GM21447 (cell line): ENCODE measurements around the gene DDIT4.
"Not testable (repeated sequence)": the region's sequence is repeated elsewhere in the genome, so short reads cannot be mapped to it uniquely, and the experiment has no call there.

Experiments used
- ATAC-seq: cut with Tn5 transposase; IDR thresholded peaks from one replicate; pipeline ENCODE4 v1.9.1; 2021; ENCODE audit not compliant: unreplicated experiment

DDIT4 gene, protein sequence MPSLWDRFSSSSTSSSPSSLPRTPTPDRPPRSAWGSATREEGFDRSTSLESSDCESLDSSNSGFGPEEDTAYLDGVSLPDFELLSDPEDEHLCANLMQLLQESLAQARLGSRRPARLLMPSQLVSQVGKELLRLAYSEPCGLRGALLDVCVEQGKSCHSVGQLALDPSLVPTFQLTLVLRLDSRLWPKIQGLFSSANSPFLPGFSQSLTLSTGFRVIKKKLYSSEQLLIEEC

DNA sequence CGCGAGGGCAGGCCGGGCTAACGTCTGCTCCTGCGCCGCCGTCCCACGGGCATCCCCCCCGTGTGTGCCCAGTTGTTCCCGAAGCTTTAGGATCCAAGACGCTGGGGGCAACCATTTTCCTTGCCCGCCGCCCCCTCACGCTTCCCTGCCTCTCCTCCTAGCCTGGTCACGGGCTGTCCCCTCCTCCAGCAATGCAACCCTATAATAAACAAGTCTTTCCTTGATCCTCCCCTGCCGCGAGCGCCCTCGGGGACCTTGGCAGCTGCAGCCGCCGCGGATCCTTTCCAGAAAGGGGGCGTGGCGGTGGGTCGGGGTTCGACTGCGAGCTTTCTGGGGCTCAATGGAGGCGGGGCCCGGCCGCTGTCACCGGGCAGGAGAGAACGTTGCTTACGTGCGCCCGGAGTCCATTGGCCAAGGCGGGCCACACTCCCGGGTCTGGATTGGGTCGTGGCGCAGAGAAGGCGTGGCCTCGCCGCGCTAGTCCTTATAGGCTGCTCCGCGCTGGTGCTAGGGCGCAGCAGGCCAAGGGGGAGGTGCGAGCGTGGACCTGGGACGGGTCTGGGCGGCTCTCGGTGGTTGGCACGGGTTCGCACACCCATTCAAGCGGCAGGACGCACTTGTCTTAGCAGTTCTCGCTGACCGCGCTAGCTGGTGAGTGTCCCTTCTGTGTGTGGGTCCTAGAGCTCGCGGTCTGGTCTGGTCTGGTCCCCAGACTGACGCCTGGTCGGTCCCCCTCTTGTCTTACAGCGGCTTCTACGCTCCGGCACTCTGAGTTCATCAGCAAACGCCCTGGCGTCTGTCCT, at the start of gene DDIT4:
Gene DDIT4 (plus strand): TSS at position 515 of the 803 bp plus-strand sequence. CDS start 293 bp downstream, outside the sequence.
- peak; percentile 65 for ATAC-seq

DNA sequence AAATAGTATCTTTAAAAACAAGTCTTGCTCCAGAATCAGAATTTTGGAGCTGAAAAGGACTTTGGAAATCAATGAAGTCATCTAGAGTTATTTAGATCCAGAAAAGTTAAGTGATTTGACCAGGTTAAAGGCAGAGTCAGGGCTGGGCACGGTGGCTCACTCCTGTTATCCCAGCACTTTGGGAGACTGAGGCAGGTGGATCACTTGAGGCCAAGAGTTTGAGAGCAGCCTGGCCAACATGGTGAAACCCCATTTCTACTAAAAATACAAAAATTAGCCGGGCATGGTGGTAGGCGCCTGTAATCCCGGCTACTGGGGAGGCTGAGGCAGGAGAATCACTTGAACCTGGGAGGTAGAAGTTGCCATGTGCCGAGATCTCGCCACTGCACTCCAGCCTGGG, 49.5 kb upstream of the DDIT4 start:
- not testable (repeated sequence) for ATAC-seq

DNA sequence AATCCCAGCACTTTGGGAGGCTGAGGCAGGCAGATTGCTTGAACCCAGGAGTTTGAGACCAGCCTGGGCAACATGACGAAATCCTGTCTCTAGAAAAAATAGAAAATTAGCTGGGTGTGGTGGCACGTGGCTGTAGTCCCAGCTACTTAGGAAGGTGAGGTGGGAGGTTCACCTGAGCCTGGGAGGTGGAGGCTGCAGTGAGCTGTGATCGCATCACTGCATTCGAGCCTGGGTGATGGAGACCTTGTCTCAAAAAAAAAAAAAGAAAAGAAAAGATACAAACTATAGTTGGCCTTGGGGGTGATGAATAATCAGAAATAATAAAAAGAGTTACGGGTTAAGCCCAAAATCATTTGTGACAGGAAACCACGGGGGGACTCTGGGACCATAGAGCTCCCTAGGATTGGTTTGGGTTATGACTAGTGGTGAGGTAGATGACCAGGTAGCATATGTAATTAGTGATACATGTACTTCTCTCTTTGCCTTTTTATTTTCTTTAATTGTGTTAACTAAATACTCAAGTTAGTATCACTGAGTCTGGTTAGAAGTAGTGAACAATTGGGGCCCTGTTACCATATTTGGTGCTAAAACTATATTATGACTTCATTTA, 47.2 kb upstream of the DDIT4 start:
- no peak for ATAC-seq

DNA sequence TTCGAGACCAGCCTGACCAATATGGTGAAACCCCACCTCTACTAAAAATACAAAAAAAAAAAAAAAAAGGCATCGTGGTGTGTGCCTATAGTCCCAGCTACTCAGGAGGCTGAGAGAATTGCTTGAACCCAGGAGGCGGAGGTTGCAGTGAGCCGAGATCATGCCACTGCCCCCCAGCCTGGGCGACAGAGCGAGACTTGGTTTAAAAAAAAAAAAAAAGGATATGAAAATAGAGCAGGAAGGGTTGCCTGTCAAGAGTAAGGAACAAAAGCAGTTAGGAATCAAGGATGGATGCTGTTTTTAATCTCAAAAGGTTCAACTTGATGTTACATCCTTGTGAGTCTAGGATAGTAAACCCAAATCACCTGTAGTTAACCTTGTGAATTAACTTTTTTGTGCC, 45.9 kb upstream of the DDIT4 start:
- ATAC-seq = no peak

DNA sequence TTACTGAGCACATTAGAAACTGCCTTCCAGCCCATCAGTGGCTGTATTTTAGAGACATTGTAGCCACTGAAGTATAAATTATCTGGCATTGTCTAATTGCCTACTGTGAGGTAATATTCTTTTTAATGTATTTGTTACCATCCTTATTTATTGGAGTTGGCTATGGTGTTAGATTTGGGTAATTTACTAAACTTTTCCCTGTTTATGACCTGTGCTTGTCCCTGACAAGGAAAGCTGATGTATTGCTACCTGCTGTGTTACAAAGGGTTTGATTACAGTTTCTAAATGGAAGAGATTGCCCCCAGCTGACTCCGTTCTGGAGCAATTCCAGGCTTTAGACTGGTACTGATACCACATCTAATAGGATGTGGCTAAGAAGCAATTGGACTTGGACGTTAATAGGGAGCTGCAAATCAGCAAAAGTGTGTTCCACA, 45.4 kb upstream of the DDIT4 start:
- no peak for ATAC-seq

DNA sequence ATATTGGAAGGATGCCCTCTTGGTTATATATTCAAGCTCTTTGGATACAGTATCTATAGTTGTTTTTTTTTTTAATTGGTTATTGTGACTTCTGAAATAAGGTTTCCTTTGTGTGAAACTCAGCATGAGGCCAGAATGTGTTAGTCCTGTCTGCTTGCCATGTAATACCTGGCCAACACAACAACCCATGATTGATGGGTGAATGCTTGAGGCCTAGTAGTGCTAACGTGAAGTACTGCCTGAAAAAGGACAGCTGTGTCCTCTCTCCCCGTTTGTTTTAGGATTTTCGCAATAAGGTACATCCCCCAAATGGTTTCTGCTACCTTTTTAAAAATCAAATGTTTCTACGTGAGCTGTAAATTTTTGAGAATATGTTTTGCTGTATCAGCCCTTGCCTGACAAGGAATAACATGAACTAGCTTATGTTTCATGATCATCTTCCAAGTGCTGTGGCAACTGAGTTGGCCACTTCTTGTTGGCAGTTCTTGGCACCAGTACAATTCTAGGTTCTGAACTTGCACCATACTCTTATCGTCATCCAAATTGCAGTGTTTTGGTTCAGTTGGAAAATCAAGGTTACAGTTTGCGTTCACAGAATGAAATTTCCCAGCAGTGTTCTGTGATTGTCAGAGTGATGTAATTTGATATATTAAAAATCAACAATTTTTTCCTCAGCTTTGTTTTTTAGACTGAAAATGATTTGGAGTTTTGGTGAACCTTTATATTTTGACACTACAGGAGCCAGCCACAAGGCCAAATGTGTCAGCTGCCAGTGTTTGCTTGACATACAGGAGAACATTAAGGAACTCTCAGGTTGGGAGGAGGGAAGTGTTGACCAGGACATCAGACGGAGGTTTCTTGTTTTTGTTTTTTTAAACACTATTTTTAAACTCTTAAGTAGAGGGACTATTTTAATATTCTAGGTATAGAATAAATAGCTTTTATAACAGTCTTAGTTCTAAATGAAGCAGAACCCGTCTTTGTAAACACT, 44.2 kb upstream of the DDIT4 start:
- no peak for ATAC-seq

DNA sequence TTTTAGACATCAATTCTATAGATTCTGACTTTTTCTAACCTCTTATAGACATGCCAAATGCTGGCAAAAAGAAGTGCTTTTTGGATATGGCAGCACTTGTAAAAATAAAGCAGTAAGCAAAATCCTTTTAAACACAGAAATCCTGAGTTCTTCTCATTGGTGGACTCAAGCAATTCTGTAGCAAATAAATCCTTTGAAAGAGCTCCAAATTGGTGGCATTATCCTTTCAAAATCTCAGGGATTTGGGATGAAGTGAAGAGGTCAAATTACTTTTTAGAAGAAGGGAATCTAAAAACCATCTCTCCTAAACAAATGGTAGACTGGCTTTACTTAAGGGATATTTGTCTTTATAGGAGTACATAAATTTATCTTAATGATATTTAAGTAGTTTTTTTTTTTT, 40.1 kb upstream of the DDIT4 start:
- no peak for ATAC-seq

DNA sequence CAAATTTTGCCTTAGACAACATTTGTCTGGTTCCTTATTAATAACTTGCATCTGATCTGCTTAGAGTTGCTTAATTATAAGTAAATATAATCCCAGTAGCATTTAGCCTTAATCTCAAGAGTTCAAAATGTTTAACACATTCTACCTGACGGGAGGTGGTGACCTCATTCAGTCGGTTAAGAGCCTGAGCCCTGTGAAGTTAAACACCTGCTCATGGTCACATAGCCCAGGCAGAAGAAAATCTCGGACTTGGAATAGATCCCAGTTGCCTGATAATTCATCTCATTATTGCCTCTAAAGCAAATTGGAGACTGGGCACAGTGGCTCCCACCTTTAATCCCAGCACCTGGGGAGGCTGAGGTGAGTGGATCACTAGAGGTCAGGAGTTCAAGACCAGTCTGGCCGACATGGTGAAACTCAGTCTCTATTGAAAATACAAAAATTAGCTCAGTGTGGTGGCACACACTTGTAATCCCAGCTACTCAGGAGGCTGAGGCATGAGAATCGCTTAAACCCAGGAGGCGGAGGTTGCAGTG, 39.1 kb upstream of the DDIT4 start:
- no peak for ATAC-seq

DNA sequence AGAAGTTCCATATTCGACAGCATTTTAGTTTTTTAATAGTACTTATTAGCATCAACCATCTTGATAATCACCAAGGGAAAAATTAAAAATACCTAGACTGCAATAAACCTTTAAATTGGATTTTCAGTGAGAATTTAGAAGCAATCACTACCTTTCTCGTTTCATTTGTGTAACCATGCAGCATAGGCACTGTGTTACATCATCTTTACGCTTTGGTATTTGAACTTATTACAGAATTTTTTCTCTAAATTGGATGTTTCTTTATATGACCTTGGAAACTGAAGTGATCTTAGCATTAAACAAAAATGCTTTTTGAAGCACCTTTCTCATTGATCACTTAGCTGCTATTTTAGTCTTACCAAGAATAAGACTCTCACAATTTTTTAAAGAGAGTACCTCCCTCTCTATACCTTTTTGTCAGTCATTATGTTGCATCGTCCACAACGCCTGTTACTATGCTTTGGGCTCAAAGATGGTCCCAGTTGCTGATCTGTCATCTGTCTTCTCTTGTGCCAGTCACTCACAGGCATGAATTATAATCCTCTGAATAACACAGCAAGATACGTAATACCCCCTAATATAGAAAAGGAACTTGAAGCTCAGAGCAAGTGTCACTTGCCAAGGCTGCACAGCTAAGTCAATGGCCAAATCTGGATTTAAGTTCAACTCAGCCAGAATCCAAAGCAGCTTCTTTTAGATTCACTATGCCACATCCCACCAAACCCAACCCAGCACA, 38.0 kb upstream of the DDIT4 start:
- ATAC-seq = no peak

DNA sequence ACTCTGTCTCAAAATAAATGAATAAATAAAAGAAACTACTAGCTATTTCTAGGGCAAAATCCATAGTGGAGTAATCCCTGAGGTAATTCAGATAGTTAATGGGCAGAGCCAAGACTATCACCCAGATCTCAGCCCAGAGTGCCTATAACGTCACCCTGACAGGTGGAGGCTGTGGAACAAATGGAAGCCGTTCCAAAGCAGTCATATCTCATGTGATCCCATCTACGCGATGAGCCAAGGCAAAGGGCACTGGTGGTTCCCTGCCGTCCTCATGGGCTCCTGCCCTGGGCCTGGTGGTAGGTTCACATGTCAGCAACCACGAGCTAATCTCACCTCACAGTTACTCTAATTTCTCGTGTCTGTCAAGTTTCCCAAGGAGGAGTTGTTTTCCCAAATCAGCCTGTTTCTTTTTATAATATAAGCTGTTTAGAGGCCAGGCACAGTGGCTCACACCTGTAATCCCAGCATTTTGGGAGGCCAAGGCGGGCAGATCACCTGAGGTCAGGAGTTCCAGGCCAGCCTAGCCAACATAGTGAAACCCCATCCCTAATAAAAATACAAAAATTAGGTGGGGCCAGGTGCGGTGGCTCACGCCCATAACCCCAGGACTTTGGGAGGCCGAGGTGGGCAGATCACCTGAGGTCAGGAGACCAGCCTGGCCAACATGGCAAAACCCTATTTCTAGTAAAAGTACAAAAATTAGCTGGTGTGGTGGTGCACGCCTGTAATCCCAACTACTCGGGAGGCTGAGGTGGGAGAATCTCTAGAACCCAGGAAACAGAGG, 35.1 kb upstream of the DDIT4 start:
- no peak for ATAC-seq

DNA sequence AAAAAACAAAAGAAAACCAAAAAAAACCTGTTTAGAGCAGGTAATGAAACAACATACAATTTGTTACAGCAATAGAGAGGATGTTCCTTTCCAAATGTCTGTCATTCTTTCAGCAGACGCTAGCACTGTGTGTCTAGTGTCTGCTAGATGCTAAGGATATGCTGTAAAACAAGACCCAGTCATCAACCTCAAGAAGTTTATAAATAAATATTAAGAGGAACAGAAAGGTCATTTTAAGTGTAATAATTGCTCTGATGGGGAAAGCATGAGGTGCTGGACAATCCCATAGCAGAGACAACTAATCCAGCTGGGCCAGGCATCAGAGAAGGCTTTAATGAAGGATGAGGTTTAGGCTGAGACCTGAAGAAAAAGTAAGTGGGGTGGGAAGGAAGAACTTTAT, 34.3 kb upstream of the DDIT4 start:
- no peak for ATAC-seq

DNA sequence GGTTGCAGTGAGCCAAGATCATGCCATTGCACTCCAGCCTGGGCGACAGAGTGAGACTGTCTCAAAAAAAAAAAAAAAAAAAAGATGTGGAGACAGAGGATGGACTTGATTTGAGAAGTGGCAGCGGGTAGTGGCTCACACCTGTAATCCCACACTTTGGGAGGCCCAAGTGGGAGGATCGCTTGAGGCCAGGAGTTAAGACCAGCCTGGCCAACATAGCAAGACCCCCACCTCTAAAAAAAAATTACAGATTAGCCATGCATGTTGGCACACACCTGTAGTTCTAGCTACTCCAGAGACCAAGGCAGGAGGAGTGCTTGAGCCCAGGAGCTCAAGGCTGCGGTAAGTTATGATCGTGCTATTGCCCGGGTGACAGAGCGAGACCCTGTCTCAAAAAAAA, 33.4 kb upstream of the DDIT4 start:
- ATAC-seq = no peak

DNA sequence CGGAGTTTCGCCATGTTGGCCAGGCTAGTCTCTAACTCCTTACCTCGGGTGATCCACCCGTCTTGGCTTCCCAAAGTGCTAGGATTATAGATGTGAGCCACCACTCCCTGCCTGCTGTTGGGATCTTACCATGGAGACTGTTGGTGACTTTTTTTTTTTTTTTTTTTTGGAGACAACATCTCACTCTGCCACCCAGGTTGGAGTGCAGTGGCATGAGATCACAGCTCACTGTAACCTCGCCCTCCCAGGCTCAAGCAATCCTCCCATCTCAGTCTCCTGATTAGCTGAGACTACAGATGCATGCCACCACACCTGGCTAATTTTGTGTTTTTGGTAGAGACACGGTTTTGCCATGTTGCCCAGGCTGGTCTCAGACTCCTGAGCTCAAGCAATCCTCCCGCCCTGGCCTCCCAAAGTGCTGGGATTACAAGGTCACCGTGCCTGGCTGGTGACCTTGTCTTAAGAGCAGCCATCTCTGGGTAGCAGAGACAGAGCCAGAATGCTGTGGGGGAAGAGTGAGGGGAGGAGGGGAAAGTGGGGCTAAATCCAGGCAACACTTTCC, 32.0 kb upstream of the DDIT4 start:
- no peak for ATAC-seq

DNA sequence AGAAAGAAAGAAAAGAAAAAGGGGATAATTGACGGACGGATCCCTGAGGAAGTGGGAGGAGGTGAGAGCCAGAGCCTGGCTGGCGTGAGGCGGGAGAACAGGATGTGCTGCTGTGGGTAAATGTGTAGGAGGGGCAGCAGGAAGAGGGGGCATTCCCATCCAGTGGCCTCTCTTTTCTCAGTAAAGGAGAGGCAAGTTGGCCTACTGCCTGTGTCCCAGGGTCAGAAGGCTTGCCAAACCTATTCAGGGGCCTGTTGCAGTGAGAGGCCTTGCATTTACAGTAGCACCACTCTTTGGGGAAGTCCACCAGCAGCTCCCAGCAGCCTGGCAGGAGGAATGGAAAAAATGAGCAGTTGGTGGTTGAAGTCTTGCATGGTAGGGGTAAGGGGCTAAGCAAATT, 31.0 kb upstream of the DDIT4 start:
- ATAC-seq = no peak

DNA sequence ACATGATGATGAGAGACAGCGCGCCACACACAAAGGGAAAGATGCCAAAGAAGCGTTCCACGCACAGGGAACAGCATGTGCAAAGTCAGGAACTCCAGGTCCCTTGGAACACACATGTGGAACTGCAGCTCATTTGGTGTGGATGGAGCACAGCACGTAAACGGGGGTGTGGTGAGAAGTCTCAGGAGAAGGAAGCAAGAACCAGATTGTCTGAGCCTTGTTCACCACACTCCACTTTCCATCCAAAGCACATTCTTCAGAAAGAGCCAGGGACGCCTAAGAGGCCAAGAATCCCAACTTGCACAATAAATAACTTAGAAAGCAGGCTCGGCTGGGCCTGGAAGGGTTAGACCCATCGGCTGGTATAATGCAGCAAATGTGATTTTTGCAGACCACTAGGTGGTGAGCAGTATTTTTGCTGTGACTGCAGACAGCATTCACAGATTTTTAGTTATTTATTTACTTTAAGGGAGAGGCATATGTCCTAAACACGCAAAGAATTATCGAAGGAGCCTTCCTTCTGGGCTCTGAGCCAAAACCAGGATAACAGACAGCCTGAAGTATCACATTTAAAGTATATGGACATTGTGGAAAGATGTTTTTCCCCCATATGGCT, 29.8 kb upstream of the DDIT4 start:
- ATAC-seq = no peak

DNA sequence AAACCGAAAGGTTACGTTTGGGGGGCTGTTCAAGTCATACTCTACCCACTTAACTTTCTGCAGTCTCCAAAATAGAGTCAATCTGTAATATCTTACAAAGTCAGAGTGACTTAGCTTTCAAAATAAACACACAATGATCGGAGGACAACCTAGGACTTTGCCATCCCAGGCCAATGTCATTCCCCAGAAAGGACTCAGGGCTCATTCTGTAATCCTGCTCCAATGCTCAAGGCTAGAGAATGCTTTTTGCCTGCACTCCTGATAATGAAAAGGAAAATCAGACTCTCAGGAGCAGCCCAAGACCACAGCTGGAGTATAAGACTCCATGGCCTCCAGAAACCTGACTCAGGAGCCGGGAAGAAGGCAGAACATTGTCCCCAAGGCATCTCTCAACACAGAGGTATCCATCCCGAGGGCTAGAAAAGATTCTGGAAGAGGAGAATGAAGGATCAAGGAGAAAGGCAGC, 29.1 kb upstream of the DDIT4 start:
- ATAC-seq = no peak

DNA sequence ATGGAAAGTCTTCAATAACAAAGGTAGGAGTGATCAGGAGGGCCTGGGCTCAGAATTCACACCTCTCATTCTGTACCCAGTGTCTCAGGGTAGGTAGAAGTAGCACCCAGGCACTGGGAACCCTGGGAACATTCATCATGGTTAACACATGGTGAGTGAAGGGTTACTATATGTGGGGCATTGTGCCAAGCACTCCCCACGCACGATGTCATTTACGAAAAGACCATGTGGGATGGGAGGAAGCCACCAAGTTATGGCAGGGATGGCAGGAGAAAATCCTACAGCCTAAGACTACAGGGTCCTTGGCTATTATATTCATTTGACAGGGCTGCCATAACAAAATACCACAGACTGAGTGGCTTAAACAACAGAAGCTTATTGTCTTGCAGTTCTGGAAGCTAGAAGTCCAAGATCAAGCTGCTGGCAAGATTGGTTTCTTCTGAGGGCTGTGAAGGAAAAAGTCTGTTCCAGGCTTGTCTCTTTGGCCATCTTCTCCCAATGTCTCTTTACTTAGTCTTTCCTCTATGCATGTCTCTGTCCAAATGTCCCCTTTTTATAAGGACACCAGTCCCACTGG, 27.7 kb upstream of the DDIT4 start:
- no peak for ATAC-seq
